HG02798 (cell line): ENCODE data around the gene ATP5F1E.
A peak's percentile ranks its signal among the peaks of the same experiment; 100 is the strongest.

ENCODE experiments used
- ATAC-seq: cut with Tn5 transposase; IDR thresholded peaks from one replicate; pipeline ENCODE4 v1.9.1; 2021; ENCODE audit warnings: mild to moderate bottlenecking; ENCODE audit not compliant: unreplicated experiment, poor library complexity

The ATP5F1E gene

GRCh38 chr20:59032023-59032712, at the start of gene ATP5F1E:
Gene ATP5F1E, minus strand, starts transcription at chr20:59032335. Its CDS starts 84 bp downstream, at chr20:59032251.
- peak; percentile 98 for ATAC-seq

- ATAC-seq, result no peak
Observed at GRCh38 chr20:59081036-59081435, 48.9 kb upstream of the ATP5F1E start.

- no peak for ATAC-seq
Observed at GRCh38 chr20:59078231-59078630, 46.1 kb upstream of the ATP5F1E start.

GRCh38 chr20:59077705-59078104, 45.6 kb upstream of the ATP5F1E start:
- no peak for ATAC-seq

GRCh38 chr20:59075934-59076508, 43.9 kb upstream of the ATP5F1E start:
- ATAC-seq, result no peak

- ATAC-seq, result no peak
Observed at GRCh38 chr20:59074456-59074855, 42.3 kb upstream of the ATP5F1E start.

- no peak for ATAC-seq
Observed at GRCh38 chr20:59073582-59073981, 41.4 kb upstream of the ATP5F1E start.

- ATAC-seq, result no peak
Observed at GRCh38 chr20:59071216-59071615, 39.1 kb upstream of the ATP5F1E start.

- ATAC-seq, result no peak
Observed at GRCh38 chr20:59069026-59069425, 36.9 kb upstream of the ATP5F1E start.

- ATAC-seq, result no peak
Observed at GRCh38 chr20:59068534-59068933, 36.4 kb upstream of the ATP5F1E start.

- ATAC-seq, result no peak
Observed at GRCh38 chr20:59064214-59064722, 32.1 kb upstream of the ATP5F1E start.

GRCh38 chr20:59063358-59064213, 31.5 kb upstream of the ATP5F1E start:
- no peak for ATAC-seq

GRCh38 chr20:59062081-59062480, 29.9 kb upstream of the ATP5F1E start:
- ATAC-seq, result no peak

- ATAC-seq, result no peak
Observed at GRCh38 chr20:59055302-59055701, 23.2 kb upstream of the ATP5F1E start.

- ATAC-seq, result no peak
Observed at GRCh38 chr20:59051666-59052185, 19.6 kb upstream of the ATP5F1E start.

- ATAC-seq, result no peak
Observed at GRCh38 chr20:59050437-59050836, 18.3 kb upstream of the ATP5F1E start.

GRCh38 chr20:59048681-59049030, 16.5 kb upstream of the ATP5F1E start:
- ATAC-seq, result no peak

- ATAC-seq, result no peak
Observed at GRCh38 chr20:59047938-59048680, 16.0 kb upstream of the ATP5F1E start.

GRCh38 chr20:59046862-59047261, 14.7 kb upstream of the ATP5F1E start:
- ATAC-seq, result no peak

- no peak for ATAC-seq
Observed at GRCh38 chr20:59044796-59045195, 12.7 kb upstream of the ATP5F1E start.
